Activated B cell treated with CpG ODN at 0.5 μM for 24 hours (primary cell): ENCODE measurements around the gene GNG12. TPM values are rescaled to one million over a fixed set of nuclear protein-coding genes. Genes with fewer than 3 reads are reported as not detected.

Source experiments
- ATAC-seq: fragments of 200-7000 bp; cut with Tn5 transposase; one replicate; pipeline ENCODE4 v1.10.0; 2021; ENCODE audit warnings: low read depth, mild to moderate bottlenecking, moderate library complexity
- CTCF ChIA-PET: fragments of 350-600 bp; sonication (Branson Sonifier 250); formaldehyde crosslinking; loops from one replicate; lab custom pipeline; 2021; ENCODE audit warnings: antibody characterized with exemption; lab: Charles Lee
- POLR2A ChIA-PET: fragments of 350-600 bp; sonication (Branson Sonifier 250); formaldehyde crosslinking; loops from one replicate; lab custom pipeline; 2021; ENCODE audit warnings: antibody characterized with exemption; lab: Charles Lee
- DNase-seq: peaks from one replicate; pipeline ENCODE4 v3.0.0; 2022
- H3K27ac Mint-ChIP-seq: one replicate; pipeline ENCODE4 v1.8.0; 2020; ENCODE audit warnings: mixed read lengths
- H3K27me3 Mint-ChIP-seq: one replicate; pipeline ENCODE4 v1.8.0; 2021; ENCODE audit warnings: mixed read lengths
- H3K36me3 Mint-ChIP-seq: one replicate; pipeline ENCODE4 v1.8.0; 2021; ENCODE audit warnings: low read depth, mixed read lengths
- H3K4me1 Mint-ChIP-seq: one replicate; pipeline ENCODE4 v1.8.0; 2021; ENCODE audit warnings: mixed read lengths
- H3K4me3 Mint-ChIP-seq: one replicate; pipeline ENCODE4 v1.8.0; 2020; ENCODE audit warnings: mild to moderate bottlenecking, mixed read lengths
- H3K9me3 Mint-ChIP-seq: one replicate; pipeline ENCODE4 v1.8.0; 2020; ENCODE audit warnings: mixed read lengths
- intact Hi-C: fragments of 100-400 bp; cut with micrococcal nuclease; formaldehyde crosslinking; loops from one replicate; pipeline ENCODE4 v1.15.1; 2024
- total RNA-seq: library from RNA; stranded (reverse); gene quantifications from 2 replicates; pipeline ENCODE4 v1.2.3, GENCODE V29; 2022
- TF ChIP-seq, protein P1 (sequence below): fragments of 200-600 bp; IDR thresholded peaks from one replicate; pipeline ENCODE4 v1.8.0; 2022; ENCODE audit warnings: antibody characterized with exemption, mild to moderate bottlenecking

Gene GNG12
- total RNA-seq, 1 donor from 2014 or later: not detected

DNA sequence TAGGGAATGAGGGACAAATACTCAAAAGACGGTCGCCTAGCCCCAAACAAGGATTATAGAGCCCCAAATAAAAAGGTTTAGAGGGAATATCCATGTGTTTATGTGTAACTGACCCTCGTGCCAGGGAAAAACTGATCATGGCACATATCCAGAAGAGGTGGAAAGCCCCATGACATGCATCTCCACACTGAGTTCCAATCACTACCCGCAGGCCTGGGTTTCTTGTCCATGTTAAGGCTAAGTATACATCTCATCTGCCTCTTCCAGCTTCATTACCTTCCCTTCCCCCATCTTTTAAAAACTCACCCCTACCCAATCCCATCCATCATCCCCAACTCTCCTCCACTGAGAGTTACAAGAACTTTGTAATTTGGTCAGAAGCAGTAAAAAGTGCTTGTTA lies 133.0 kb downstream of the GNG12 start:
- TF ChIP-seq, protein P1, sequence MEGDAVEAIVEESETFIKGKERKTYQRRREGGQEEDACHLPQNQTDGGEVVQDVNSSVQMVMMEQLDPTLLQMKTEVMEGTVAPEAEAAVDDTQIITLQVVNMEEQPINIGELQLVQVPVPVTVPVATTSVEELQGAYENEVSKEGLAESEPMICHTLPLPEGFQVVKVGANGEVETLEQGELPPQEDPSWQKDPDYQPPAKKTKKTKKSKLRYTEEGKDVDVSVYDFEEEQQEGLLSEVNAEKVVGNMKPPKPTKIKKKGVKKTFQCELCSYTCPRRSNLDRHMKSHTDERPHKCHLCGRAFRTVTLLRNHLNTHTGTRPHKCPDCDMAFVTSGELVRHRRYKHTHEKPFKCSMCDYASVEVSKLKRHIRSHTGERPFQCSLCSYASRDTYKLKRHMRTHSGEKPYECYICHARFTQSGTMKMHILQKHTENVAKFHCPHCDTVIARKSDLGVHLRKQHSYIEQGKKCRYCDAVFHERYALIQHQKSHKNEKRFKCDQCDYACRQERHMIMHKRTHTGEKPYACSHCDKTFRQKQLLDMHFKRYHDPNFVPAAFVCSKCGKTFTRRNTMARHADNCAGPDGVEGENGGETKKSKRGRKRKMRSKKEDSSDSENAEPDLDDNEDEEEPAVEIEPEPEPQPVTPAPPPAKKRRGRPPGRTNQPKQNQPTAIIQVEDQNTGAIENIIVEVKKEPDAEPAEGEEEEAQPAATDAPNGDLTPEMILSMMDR: no peak
- DNase-seq: no peak
- intact Hi-C loops: no loop called here
- ChIA-PET POLR2A (no interaction called here), CTCF (interaction anchor here (0.6 kb wide), 1 partner anchor 318 kb away, joined by 3 read pairs; no protein-coding TSS in a partner anchor)
- Mint-ChIP-seq H3K4me1 (no peaks in the 10 kb centered on the region), H3K36me3 (no peaks in the 10 kb centered on the region), H3K27me3 (no peaks in the 10 kb centered on the region), H3K4me3 (no peak overlapping the region), H3K9me3 (no peaks in the 10 kb centered on the region), H3K27ac (no peak overlapping the region)
- no peak for ATAC-seq

DNA sequence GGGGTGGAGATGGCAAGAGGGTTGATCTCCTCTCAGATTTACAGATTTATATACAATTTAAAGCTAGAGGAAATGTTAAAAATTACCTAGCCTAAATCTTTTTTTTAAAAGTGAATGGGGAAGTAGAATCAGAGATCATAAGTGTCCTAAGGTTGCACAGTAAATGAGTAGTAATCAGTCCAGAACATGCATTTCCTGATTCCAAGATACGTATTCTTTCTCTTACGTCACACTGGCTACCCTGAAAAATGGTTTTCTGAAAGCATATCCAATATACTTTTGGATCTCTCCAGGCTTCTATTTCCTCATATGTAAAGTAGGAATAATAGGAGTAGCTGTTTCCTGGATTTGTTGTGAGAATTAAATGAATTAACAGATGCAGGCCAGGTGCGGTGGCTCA lies 136.6 kb downstream of the GNG12 start:
- Mint-ChIP-seq H3K4me1 (no peaks in the 10 kb centered on the region), H3K27me3 (no peaks in the 10 kb centered on the region), H3K36me3 (no peaks in the 10 kb centered on the region), H3K9me3 (no peaks in the 10 kb centered on the region), H3K4me3 (no peak overlapping the region), H3K27ac (no peak overlapping the region)
- intact Hi-C loops: no loop called here
- POLR2A ChIA-PET: no interaction called here
- DNase-seq: no peak
- CTCF ChIA-PET: no interaction called here
- ATAC-seq: no peak
- TF ChIP-seq, protein P1: no peak

DNA sequence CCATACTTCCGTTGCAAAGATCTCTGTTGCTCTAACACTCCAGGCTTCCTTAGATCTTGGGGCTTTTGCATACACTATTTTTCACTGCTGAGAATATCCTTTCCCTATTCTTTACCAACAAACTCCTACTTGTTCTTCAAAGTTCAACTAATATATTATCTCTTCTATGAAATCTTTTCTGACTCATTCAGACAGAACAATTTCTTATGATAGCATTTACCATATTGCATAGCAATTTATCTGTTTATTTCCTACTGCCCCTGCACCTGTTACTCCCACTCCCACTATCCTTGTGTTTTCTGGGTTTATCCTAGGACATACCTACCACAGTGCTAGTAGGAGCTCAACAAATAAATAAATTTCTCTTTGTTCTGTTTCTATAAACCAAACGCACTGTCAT lies 137.3 kb downstream of the GNG12 start:
- H3K27ac Mint-ChIP-seq: no peak overlapping the region
- no peak overlapping the region for H3K4me3 Mint-ChIP-seq
- H3K36me3 Mint-ChIP-seq: no peaks in the 10 kb centered on the region
- H3K27me3 Mint-ChIP-seq: no peaks in the 10 kb centered on the region
- intact Hi-C loops: no loop called here
- no peaks in the 10 kb centered on the region for H3K4me1 Mint-ChIP-seq
- H3K9me3 Mint-ChIP-seq: no peaks in the 10 kb centered on the region
- no peak for DNase-seq
- no peak for ATAC-seq
- ChIA-PET POLR2A (no interaction called here), CTCF (no interaction called here)
- TF ChIP-seq, protein P1: no peak

DNA sequence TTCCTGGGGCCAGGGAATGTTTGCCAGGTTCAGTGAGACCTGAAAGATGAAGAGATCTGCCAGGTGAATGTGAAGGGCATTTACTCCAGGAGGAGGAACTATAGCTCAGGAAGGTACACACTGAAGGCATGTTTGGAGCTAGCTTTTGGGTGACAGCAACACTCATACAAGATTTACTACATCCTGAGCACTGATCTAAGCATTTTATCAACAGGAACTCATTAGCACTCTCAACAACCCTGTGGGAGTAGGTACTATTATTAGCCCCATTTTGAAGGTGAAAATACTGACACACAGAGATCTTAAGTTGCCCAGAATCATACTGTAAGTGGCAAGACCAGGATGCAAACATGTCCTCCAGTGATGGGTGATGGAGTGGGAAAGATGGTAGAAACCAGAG lies 141.6 kb downstream of the GNG12 start:
- Mint-ChIP-seq H3K9me3 (no peaks in the 10 kb centered on the region), H3K27ac (no peak overlapping the region), H3K27me3 (no peaks in the 10 kb centered on the region), H3K4me1 (peaks cover 6% of the 10 kb centered on the region), H3K36me3 (peaks cover 9% of the 10 kb centered on the region), H3K4me3 (no peak overlapping the region)
- intact Hi-C loops: no loop called here
- ChIA-PET POLR2A (no interaction called here), CTCF (no interaction called here)
- TF ChIP-seq, protein P1: no peak
- ATAC-seq: no peak
- no peak for DNase-seq

DNA sequence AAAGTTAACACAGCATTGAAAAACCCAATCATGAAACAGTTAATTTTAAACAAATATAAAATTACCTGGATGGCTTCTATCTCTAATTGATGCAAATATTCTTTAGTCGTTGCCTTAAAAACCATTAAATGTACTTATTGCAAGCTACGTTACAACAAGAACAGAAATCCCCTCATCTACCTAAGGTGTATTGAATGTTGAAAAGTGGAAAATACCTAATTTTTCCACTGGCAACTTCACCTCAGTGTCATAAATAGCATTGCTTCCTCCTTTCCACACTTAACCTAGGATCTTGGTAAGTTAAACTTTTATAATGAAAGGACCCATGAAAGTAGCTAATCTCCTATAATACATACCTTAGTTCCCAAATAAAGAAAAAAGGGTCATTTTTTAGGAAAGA lies 142.9 kb downstream of the GNG12 start:
- DNase-seq (no peak), ATAC-seq (no peak)
- ChIA-PET CTCF (no interaction called here), POLR2A (no interaction called here)
- peaks cover 10% of the 10 kb centered on the region for H3K4me1 Mint-ChIP-seq
- H3K9me3 Mint-ChIP-seq: no peaks in the 10 kb centered on the region
- TF ChIP-seq, protein P1: no peak
- intact Hi-C loops: no loop called here
- H3K27ac Mint-ChIP-seq: no peak overlapping the region
- no peak overlapping the region for H3K4me3 Mint-ChIP-seq
- no peaks in the 10 kb centered on the region for H3K27me3 Mint-ChIP-seq
- H3K36me3 Mint-ChIP-seq: peaks cover 12% of the 10 kb centered on the region
